Activated effector memory CD4-positive, alpha-beta T cell treated with Interleukin-2 at 50 U/mL for 16 hours (primary cell): ENCODE measurements around the gene MAZ.
"Not testable (repeated sequence)": the region's sequence is repeated elsewhere in the genome, so short reads cannot be mapped to it uniquely, and the experiment has no call there.

Experiments used
- DNase-seq: peaks from one replicate; pipeline ENCODE4 v3.0.0-alpha.2; 2020

The MAZ gene

DNA sequence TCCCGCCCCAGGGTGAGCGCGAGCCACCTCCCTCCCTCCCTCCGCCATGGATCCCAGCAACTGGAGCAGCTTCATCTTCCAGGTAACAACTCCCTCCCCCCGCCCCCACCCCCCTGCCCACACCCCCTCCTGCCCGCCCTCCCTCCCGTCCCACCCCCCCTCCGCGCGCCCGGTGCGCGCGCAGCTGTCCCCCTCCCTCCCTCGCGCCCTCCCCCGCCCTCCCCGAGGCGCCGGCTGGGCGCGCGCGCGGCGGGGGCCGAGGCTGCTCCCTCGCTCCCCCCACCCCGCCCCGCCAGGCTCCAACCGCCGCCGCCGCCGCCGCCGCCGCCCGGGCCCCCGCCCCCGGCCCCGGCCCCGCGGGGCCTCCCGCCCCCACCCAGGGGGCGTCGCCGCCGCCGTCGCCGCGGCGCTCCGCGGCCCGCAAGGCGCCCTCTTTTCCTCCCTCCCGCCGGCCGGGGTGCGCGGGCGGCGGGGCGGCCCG is at the start of gene MAZ:
Gene MAZ, plus strand, starts transcription at position 431 of the 481 bp plus-strand sequence. CDS start 173 bp downstream, outside the sequence.
- no peak for DNase-seq

DNA sequence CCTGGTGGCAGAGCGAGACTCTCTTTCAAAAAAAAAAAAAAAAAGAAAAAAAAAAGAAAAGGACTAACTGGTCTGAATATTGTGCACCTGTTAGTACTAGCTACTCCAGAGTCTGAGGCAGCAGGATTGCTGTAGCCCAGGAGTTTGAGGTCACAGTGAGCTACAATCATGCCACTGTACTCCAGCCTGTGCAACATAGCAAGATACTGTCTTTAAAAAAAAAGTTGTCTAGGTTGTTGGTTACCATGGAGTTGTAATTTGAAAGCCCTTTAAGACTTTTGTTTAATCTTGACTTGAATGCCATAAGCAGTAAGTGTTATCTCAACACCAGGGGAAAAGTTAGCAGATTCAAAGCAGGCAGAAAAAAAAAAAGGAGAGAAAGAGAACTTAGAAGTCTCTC is 49.7 kb upstream of the MAZ start:
- no peak for DNase-seq

DNA sequence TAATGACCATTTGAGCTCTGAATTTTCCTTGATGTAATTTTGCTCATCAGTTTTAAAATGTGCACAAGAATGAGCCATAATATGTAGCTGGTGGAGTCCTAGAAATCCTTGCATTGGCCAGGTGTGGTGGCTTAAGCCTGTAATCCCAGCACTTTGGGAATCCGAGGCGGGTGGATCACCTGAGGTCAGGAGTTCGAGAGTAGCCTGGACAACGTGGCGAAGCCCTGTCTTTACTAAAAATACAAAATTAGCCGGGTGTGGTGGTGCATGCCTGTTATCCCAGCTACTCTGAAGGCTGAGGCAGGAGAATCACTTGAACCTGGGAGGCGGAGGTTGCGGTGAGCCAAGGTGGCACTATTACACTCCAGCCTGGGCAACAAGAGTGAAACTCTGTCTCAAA is 49.2 kb upstream of the MAZ start:
- not testable (repeated sequence) for DNase-seq

DNA sequence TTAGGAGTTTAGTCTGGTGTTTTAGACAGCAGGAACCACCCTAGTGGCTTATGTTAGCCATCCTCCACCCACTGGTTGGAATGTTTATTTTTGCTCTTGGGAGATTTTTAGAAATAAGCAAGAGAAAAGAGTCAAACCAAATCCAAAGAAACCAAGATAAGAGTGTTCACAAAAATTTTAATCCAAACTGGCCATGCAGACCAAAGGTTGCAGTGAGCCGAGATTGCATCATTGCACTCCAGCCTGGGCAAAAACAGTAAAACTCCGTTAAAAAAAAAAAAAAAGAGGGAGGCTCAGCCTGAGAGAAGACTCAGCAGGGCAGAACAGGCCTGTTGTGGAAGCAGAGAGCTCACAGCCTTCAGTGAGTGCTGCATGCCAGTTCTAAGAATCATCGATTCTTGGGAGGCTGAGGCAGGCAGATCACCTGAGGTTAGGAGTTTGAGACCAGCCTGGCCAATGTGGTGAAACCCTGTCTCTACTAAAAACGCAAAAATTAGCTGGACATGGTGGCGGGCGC is 48.3 kb upstream of the MAZ start:
- no peak for DNase-seq

DNA sequence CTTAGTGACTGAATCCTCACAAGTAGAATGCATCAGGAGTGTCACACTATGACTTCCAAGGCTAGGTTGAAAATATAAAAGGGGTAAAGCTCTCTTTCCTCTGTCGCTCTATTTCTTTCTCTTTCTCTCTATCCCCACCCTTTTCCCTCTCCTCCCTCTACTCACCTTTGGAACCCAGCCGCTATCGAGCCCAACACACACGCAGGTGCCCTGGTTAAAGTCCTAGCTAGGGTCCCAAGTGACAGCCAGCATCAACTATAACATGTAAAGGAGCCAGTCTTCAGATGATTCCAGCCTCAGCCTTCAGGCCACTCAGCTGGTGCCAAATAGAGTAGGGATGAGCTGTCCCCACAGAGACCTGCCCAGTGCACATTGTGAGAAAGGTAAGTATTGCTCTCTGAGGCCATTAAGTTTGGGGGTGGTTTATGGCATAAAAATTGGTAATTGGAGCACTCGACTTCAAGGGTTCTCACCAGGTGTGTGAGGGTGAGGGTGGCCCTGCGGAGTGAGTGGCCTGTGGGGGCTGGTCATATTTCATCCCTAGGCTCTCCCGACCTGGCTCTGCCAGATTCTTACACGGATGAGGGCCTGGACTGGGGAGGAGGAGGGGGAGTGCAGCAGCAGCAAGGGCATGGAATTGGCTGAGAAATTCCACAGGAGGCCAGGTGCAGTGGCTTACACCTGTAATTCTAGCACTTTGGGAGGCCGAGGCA is 45.6 kb upstream of the MAZ start:
- DNase-seq, result no peak

GRCh38 chr16:29761280-29761651 is 45.1 kb upstream of the MAZ start:
- not testable (repeated sequence) for DNase-seq

DNA sequence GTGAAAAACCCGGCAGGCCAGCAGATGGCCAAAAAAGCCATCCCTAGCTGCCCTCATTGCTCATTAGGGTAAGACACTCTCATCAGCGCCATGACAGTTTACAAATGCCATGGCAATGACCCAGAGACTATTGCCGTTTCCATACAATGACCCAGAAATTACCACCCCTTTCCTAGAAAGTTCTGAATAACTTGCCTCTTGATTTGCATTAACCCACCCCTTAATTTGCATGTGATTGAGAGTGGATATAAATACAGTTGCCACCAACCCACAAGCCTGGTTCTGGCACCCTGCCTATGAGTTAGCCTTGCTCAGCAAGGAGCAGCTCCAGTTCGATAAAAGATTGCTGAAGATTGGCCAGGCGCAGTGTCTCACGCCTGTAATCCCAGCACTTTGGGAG is 44.4 kb upstream of the MAZ start:
- DNase-seq, result no peak

DNA sequence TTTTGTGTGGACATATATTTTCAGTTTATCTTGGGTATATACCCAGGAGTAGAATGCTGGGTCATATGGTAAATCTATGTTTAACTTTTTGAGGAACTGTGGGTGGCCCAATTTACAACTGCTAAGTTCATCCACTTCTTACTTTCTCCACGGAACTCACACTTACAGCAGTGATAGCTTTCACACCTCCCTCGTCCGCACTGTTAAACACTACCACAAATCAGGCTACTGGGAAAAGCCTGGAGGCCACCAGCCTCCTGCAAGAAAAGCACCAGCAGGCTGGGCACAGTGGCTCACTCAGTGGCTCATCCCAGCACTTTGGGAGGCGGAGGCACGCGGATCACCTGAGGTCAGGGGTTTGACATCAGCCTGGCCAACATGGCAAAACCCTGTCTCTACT is 43.0 kb upstream of the MAZ start:
- no peak for DNase-seq

- no peak for DNase-seq
These were observed 40.9 kb upstream of the MAZ start for GRCh38 chr16:29765167-29766032.

GRCh38 chr16:29766571-29766970 is 39.8 kb upstream of the MAZ start:
- no peak for DNase-seq

- no peak for DNase-seq
These were observed 39.3 kb upstream of the MAZ start for GRCh38 chr16:29767062-29767461.

DNA sequence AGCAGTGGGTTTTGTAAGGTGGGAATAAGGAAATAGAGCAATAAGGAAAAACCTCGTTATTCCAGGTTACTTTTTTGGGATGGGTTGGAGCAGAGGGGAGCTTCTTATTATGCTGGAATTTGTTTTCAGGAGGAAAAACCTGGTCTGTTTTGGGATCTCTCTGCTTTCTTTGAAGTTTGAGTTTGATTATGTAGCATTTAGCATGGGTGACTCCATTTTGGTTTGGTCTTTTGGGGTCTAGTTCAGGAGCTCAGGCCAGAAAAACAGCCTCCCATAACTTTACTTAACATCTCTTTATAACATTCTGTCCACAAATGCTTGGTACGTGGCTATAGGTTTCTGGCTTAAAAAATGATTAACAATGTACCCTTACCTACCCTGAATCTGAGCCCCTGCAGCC is 36.8 kb upstream of the MAZ start:
- DNase-seq, result no peak

DNA sequence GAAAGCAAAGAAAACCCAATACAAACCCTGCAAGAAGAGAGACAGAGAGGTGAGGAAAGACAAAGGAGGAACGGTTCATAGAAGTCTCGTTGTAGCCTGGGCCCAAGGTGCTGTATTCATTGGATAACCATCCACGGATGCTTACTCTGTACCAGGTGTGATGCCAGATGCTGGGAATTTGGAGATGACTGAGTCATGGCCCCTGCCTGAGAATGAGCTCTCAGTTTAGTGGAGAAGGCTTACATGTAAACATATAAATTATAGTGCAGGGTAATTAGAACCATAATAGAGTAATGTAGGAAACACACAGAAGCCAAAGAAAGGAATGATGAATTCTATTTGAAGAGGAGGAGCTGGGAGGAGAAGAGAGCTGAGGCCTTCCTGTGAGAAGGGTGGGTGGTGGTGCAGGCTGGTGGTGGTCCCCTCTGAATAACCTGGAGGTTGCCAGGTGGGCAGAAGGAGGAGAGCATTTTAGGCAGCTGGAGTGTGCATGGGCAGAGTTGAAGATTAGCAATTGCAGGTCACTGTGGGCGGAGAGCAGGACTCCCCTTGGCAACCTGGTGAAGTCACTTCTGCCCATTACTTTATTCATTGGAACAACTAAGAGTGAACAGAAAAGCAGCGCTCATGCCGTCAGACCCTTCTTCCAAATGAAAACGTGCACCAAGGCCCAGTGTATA is 35.9 kb upstream of the MAZ start:
- DNase-seq, result no peak

DNA sequence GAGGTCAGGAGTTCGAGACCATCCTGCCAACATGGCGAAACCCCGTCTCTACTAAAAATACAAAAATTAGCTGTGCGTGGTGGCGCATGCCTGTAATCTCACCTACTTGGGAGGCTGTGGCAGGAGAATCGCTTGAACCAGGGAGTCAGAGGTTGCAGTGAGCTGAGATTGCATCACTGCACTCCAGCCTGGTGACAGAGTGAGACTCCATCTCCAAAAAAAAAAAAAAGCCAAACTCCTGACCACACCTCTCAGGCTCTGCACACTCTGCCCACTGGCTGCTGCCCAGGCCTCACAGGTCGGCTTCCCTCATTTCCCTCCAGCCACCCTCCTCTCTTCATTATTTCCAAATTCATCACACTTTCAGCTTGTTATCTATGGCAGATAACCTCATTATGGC is 34.0 kb upstream of the MAZ start:
- not testable (repeated sequence) for DNase-seq

DNA sequence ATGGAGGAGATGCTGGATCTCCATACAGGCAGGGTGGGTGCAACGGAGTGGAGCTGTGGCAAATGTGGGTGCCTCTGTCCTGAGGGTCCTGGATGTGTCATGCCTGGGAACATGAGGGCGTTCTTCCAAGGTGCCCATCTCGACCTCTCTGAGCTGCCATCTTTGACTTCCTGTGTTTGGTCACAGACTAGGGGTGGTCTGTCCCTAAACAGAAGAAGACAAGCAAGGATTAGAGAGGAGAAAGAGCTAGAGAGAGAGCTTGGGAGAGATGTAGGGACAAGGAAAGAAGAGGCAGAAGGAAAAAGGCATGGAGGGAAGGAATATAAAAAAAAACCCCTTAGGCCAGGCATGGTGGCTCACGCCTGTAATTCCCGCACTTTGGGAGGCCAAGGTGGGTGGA is 31.6 kb upstream of the MAZ start:
- no peak for DNase-seq

GRCh38 chr16:29775742-29776408 is 30.5 kb upstream of the MAZ start:
- no peak for DNase-seq

GRCh38 chr16:29777576-29778350 is 28.6 kb upstream of the MAZ start, which contains the start of gene ZG16:
TSS of gene ZG16 (plus strand) at chr16:29778256. CDS start at chr16:29779267, 1,011 bp downstream.
- DNase-seq, result no peak

DNA sequence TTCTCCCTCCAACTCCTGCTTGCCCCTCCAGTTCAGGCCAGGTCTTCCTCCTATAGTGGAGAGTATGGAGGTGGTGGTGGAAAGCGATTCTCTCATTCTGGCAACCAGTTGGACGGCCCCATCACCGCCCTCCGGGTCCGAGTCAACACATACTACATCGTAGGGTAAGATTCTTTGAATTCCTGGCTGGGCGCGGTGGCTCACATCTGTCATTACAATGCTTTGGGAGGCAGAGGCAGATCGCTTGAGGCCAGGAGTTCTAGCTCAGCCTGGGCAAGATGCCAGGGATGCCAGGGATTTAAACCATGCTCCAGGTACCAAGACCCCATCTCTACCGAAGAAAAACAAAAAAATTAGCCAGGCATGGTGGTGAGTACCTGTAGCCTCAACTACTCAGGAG is 26.9 kb upstream of the MAZ start:
- no peak for DNase-seq

DNA sequence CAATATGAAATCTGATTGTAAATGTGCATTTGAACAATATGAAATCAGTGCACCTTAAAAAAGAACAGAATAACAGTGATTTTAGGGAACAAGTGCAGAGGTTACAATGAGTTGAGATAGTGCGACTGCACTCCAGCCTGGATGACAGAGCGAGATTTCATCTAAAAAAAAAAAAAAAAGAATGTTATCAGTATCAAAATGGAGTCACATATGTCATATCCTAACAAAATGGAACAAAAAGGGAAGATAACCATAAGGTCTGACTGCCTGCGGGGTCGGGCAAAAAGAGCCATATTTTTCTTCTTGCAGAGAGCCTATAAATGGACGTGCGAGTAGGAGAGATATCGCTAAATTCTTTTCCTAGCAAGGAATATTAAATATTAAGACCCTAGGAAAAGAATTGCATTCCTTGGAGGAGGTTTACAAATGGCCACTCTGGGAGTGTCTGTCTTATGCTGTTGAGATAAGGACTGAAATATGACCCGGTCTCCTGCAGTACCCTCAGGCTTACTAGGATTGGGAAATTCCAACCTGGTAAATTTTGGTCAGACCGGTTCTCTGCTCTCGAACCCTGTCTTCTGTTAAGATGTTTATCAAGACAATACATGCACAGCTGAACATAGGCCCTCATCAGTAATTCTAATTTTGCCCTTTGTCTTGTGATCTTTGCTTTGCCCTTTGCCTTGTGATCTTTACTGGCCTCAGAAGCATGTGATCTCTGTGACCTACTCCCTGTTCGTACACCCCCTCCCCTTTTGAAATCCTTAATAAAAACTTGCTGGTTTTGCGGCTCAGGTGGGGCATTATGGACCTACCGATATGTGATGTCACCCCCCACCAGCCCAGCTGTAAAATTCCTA is 23.0 kb upstream of the MAZ start:
- DNase-seq, result not testable (repeated sequence)

DNA sequence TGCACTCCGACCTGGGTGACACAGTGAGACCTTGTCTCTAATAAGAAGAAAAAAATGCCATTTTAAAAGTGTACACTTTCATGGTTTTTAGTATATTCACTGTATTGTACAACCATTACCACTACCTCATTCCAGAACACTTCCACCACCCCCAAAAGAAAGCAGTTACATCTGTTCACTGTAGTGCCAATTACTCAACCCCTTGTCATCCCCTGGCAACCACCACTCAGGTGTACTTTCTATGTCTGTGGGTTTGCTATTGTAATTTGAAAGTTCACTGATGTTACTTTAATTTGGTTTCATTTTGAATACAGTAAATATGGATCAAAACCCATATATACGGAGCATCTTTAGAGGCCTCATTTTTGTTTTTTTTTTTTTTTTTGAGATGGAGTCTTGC is 22.2 kb upstream of the MAZ start:
- no peak for DNase-seq
